Measurements from ENCODE around the gene LYZL6.
"Not testable (repeated sequence)": the region's sequence is repeated elsewhere in the genome, so short reads cannot be mapped to it uniquely, and the experiment has no call there.

Gene LYZL6

DNA sequence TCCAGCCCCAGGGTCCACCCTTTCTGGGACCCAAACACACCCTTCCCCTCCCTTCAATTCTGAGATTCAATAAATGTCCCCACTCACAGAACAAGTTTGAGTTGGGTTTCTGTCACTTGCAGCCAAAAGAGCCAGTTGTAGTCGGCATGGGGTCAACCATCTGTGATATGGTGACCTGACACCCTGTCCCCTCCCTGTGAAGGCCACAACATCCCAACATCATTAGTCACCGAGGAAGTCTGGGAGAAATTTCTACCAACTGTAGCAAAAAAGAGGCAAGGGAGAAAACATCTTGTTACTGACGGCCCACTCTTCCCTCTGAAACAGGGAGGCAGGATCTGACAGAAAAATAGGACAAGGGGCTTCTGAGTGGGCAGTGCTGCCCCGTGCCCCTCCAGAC is 638 bp upstream of the LYZL6 start:
- no peak for DNase-seq

DNA sequence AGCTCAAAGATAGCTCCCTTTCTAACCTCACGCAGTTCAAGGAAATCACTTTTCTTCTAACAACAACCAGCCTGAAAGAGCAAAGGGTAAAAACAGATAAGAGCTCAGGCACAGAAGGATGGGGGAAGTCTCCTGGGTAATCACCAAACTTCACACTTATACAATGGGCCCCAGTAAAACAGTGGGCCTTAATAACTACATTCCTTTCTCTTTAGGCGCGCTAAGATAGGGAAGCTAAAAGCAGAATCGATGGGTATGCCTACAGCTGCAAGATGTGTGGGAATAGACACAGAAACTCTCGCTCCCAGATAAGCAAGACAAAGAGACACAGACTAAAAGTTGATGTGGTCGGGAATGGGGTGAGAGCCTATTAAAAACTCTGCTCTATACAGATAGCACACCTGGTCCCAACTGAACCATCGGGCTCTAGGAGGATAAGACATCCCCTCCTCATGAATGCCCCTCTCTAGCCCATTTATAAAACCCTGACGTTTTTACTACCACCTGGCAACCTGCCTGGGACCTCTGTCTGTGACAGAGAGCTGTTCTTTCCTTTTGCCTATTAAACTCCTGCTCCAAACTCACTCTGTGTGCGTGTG is 826 bp downstream of the LYZL6 start:
- DNase-seq = no peak

DNA sequence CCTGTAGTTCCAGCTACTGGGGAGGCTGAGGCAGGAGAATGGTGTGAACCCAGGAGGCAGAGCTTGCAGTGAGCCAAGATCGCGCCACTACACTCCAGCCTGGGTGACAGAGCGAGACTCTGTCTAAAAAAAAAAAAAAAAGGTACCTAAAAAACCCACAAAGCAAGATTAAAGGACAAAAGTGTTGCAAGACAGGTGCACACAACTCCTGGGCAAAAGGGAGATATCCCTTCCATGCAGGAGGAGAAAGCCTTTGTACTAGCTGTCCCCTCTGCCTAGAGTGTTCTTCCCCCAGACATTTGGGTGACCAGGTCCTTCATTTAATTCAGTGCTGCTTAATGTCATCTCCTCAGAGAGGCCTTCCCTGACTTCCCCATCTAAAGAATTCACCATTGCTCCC is 5.0 kb downstream of the LYZL6 start:
- not testable (repeated sequence) for DNase-seq

DNA sequence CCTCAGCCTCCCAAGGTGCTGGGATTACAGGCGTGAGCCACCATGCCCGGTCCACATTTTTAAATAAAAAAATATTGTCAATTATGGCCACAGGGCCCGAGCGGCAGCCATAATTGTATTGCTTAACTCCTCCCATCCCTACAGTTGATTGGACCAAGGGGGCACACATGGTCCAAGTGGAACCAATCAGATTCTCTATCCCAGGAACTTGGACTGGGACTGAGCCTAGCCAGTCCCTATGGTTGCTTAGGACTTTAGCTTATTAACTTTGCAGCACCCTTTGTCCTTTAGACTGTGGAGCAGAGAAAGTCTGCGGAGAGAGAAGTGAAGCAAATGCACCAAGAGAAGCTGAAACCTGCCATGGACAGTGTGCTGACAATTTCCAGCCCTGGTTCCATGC is 7.5 kb downstream of the LYZL6 start:
- no peak for DNase-seq

DNA sequence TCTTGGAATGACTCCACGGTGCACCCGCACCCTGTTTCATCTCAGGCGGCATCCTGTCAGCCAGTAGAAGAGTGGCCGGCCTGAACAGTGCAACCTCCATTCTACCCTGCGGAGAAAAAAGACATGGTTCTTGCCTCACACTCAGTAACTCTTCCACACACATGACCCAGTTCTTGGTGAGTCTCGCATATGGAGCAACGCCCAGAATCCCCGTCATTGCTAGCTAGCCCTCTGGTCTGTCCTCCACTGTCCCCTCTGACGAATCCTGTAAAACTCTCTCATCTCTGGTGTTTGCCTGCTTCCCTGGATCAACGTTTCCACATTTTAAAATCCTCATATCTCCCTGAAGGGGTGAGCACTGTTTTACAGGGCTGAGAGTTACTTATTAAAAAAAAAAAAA is 8.8 kb downstream of the LYZL6 start:
- DNase-seq = no peak

DNA sequence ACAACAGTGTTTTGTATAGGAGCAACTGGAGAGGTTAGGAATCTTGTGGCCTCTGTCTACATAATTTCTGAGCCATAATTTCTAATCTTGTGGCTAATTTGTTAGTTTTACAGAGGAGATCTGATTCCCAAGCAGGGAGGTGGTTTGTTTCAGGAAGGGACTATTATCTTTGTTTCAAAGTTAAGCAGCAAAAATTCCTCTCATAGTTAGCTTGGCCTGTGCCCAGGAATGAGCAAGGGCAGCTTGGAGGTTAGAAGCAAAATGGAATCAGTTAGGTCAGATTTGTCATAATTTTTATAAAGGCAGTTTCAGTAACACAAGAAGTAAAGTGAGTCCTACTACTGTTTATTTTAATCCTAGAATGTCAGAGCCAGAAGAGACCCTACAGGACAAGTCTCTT is 10.9 kb downstream of the LYZL6 start:
- DNase-seq = no peak

DNA sequence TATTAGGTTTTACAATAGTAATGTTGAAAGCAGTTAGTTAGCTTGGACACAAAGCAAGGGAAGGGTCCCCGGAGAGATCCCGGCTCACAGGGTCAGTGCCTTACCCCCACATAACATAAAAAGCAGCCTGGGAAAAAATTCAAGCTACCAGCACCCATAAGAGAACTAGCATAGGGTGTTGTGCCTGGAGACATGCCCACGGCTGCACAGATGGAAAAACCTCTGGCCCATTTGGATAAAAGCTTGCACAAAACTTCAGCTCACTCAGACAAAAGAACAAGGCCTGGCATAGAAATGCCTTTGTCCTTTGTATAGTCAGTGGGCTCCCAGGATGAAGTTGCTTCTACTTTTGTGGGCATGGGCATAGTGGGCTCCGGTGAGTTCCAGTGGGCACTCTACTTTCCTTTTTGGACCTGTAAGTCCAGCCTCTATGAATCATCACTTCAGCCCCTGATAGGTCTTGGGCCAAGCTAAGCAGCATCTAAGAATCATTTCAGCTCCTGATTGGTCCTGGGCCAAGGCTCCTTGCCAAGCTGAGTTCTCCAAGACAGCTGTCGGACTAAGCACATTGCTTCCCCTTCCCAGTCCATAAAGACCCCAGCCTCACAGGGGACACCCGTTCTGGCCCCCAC is 11.6 kb downstream of the LYZL6 start:
- DNase-seq = no peak

DNA sequence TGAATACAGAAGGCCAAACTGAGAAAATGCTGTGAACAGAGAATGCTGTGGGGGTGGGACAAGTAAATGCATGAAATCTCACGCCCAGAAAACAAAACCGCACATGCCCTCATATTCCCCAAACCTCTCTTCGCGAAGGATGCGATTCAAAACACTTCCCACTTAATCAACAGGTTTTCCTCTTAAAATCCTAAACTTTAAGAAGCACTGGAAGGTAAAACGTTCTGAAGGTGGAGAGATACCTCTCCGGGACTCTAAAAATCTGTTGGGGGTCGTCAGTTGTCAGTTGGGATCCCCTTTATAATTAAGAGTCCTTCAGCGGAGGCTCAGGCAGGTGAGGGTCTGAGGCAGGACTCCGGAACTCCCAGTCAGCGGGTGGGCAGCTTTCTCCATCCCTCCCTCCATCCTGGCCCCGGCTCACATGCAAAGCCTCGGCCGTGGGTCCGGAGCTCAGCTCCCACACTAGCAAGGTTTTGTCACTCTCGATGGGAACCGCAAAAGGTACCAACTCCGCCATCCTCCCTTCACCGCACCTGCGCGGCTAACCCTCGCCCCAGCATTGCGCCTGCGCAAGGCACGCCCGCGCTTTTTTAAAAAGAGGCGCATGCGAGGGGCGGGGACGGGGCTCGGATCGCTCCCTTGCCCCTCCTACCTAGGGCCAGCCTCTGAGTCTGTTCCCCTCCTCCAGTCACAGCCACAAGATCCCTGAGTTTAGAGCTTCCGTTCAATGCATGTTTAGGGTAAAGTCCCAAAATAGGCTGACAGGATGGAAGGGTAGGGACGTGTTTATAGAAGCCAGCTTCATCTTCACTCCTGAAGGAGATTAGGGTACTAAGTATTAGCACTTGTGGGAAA is 13.1 kb downstream of the LYZL6 start, which contains the start of gene RDM1:
RDM1 (minus strand) TSS at position 563 of the 855 bp plus-strand sequence; CDS start at position 517, 46 bp downstream.
- DNase-seq = peak; percentile 60

DNA sequence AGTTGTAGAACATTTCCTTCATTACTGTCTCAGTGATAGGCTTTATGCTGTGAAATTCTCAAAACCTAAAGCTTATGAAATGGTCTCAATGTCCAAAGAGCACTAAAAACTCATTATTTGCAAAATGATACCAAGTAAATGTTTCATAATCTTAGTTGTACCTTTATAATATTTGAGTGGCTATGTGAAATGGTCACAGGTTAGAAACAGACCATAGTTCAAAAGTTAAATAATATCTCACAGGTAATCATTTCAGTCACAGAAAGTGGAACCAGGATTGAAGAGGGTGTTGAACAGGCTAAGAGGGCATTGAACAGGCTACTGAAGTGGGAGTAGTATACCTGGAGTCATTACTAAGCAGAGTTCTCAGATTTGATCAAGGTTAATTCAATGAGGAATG is 15.8 kb downstream of the LYZL6 start:
- no peak for DNase-seq

DNA sequence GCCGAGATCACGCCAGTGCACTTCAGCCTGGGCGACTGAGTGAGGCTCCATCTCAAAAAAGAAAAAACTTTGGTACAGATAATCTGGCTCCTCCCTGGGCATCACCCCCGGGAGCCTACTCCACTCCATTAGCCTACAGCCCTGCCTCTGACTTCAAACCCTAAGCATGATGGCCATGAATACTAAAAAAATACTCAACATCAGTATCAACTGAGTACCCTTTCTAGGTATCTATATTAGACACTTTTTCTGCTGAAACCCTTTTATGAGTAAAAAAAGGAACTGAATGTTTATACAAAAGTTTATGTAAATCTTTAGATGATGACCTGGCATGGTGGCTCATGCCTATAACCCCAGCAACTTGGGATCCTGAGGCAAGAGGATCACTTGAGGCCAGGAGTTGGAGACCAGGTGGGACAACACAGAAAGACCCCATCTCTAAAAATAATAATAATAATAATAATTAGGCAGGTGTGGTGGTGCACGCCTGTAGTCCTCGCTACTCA is 19.9 kb downstream of the LYZL6 start:
- DNase-seq = no peak

DNA sequence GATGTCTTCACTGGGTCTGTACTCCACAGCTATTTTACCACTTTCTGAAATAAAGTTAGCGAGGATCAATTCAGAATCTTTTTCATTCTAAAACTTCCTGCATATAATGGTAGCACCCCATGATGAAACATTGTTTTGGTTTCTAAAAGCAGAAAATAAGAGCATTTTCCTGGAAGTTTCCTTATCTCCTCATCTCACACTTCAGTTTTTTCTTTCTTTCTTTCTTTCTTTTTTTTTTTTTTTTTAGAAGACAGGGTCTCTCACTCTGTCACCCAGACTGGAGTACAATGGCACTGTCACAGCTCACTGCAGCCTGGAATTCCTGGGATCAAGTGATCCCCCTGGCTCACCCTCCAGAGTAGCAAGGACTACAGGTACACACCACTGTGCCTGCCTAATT is 23.3 kb downstream of the LYZL6 start:
- DNase-seq = no peak

DNA sequence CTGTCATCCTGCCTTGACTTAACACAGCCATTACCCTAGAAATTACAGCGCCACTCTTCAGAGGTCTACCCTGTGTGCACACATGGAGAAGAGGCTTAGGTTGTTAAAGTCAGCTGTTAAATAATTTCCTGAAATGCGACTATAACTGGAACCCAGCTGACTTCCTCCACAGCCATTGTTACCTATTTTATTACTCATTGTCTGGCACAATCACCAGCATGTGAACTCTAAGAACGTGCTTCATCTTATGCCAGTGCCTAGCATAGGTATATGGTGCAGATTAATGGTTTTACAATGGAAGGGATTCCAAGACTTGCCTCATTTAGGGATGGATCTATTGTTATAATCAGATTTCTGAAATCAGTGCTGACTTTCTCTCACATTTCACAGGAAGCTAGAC is 24.8 kb downstream of the LYZL6 start:
- no peak for DNase-seq

DNA sequence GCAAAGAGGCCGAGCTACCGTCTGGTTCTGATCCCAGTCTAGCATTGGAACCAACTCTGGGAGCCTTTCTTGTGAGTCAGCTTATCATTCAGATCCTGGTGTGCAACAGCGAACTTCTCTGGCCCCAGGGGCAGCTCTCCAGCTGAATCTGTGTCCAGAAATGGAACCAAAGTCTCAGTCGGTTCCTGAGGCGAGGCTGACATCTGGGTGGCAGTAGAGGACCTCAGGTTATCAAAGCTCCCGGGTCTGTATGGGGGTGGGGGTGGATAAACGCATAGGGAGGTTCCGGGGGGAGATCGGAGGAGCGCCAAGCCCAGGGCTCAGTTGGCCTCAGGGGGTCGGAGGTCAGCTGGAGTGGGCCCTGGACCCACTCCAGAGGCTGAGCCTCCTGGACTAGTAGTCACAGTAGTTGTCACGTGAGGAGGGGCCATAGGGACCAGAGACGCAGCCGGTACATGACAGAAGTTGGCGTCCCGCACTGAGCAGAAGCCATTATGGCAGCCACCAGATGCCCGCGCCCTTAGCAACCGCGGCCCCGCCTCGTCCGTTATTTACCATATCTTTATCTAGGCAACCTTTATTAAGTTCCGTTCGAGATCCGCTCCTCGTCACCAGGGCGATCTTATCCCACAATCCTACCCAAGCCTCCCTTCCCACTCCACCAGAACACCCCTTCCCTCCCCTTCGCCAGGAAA is 25.8 kb downstream of the LYZL6 start:
- DNase-seq = no peak

DNA sequence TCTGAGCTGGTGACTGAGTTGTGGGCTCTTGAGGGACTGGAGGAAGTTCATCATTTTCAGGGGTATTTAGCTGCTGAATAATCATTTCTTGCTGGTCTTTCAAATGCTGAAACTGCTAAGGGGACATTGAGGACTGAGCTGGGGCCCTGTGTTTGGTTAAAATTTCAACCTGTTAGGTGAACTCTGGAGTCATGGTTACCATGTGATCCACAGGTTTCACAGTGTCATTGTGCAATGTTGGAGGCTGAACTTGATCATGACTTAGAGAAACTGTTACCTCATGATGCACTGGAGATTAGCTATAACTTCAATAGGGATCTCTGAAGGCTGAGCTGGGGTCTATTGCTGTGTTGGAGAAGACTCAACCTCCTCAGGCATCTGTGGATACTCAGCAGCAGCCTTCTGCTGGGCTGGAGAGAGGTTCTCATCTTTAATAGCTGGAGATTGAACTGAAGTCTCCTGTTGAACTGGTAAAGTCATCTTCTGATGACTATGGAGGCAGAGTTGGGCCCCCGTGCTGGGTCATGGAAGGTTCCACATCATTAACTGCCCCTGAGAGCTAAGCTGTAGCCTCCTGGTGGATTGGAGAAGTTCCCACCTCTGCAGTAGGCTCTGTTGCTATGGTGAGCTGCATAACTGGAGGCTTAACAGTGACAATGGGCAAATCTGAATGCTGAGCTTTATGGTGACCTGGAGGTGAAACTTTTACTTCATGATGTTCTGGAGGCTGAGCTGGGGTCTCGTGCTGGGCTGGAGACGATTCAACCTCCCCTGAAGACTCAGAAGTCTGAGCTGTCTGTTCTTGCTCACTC is 28.2 kb downstream of the LYZL6 start:
- DNase-seq = no peak

DNA sequence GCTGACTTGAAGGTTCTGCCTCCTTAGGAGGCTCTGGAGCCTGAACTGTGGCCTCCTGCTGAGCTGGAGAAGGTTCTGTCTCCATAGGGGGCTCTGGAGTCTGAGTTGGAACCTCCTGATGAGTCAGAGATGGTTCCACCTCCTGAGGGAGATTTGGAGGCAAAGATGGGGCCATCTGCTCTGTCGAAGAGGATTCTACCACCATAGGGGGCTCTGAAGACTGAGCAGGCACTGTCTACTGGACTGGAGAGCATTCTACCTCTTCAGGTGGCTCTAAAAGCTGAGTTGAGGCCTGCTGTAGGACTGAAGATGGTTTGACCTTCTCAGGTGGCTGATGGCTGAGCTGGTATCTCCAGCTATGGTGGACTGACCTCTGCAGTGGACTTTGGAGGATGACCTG is 29.2 kb downstream of the LYZL6 start:
- no peak for DNase-seq

DNA sequence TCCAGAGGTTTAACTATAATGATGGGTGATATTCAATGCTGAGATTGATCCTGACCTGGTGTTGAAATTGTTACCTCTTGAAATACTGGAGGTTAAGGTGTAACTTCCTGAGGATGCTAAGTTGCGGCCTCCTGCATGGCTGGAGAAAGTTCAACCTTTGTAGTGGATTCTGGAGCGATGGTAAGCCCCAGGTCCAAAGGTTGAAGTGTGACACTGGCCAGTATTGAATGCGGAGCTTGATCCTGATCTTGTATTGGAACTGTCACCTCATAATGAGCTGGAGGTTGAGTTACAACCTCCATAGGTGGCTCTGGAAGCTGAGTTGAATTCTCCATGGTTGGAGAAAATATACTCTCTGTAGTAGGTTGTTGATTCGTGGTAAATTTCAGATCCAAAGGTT is 29.9 kb downstream of the LYZL6 start:
- no peak for DNase-seq

DNA sequence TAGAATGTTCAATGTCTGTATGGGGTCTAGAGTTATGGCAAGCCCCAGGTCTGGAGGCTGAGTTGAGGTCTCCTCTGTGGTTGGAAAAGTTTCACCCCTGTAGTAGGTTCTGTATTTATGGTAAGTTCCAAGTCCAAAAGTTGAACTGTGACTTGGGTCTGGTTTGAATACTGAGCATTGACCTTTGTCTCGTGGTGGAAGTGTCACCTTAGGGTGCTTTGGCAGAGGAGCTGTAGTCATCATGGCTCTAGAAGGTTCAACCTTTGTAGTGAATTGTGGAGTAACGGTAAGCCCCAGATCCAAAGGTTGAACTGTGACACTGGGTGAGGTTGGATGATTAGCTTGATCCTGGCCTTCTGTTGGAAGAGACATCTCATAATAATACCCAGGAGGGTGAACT is 30.6 kb downstream of the LYZL6 start:
- no peak for DNase-seq

DNA sequence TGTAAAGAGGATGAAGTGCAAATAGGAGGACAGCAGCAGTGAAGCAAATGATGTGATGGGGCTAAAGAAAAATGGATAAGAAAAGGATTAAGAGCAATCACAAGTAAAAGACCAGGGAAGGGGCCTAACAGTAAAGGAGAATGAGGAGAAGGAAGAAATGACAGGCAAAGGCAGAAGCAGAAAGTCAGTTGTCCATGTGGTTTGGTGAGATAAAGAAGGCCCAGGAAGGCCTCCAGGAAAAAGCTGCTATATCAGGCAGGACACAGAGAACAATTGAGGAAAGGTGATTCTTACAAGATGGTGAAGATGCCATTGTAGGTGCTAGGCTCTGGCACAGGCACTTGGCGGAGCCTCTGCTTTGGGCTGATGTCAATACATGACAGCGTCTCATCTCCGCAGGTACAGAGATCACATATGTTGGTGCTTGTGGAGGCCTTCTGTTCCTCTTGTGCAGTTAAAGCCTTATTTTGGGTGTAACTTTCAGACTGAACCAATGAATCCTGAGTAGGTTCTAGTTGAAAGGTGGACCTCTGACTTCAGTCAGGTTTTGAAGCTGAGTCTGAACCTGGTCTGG is 31.1 kb downstream of the LYZL6 start:
- DNase-seq = no peak

DNA sequence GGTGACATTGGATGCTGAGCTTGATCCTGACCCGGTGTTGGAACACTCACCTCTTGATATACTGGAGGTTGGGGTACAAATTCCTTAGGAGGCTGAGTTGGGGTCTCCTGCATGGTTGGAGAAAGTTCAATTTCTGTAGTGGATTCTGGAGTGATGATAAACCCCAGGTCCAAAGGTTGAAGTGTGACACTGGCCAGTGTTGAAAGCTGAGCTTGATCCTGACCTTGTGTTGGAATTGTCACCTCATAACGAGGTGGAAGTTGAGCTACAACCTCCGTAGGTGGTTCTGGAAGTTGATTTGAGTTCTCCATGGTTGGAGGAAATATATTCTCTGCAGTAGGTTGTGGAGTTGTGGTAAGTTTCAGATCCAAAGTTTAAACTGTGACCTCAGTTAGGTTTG is 34.1 kb downstream of the LYZL6 start:
- DNase-seq = no peak

DNA sequence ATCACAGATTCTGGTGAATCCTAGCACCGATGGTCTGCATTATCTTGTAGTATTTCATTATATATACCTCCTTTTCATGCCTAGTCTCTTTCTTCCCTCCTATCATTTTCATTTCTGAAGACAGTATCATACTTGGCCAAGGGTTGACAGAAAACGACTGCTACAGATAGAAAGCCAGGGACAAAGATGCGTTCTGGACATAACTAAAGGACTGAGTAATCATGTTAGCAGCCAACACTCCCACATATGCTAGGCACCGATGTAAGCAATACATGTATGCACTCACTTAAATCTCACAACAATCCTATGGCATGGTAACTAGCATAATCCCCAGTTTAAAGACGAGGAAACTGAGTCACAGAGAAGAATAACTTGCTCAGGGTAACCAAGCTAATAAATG is 35.8 kb downstream of the LYZL6 start:
- no peak for DNase-seq

DNA sequence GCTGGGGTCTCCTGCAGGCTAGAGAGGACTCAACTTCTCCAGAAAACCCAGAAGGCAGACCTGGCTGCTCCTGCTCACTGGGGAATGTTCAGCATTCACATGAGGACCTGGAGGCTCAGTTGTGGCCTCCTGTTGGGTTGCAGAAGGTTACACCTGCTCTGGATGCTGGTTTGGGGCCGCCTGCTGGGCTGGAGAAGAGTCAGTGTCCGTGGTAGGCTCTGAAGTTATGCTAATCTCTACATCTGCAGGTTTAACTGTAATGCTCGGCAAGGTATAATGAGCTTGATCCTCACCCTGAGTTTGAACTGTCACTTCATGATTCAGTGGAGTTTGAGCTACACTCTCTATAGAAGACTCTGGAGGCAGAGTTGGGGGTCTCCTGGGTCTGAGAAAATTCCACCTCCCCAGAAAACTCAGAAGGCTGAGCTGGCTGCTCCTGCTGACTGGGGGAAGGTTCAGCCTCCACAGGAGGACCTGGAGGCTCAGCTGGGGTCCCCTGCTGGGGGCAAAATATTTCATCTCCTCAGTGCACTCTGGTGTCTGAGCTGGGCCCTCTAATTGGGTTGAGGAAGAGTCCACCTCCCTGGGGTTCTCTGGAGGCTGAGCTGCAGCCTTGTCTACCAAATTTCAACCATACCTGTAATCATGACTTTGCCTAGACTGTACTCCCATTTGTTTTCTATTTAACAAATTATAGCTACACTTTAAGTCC is 36.4 kb downstream of the LYZL6 start:
- DNase-seq = no peak

All from activated gamma-delta T cell (primary cell).